ENCODE data around the gene CFAP141.
A peak's percentile ranks its signal among the peaks of the same experiment; 100 is the strongest.

CFAP141 gene

DNA sequence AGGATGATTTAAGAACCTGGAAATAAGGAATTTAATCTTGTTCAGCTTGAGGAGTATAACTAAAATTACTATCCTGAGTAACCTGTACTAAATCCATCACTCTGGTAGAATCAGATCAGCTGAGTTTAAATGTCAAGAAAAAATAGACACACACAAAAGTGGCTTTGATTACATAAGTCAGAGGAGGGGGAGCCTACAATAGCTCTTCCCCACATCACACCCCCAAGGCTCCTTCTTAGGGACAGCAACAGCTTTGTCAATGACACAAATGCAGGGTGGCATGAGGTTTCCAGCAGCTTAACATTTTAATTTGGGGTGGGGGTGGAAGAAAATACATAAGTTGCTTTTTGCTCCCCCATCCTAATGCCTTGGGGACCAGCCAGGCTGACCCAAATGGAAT lies 38.7 kb downstream of the CFAP141 start:
- H3K27me3 ChIP-seq (ENCODE audit: insufficient read depth, low read length) = no peaks in the 10 kb centered on the region
- no peak overlapping the region for H3K9ac ChIP-seq (ENCODE audit: low read depth, low read length)
- H3K9me3 ChIP-seq (ENCODE audit: insufficient read depth, low read depth, low read length) = no peaks in the 10 kb centered on the region
- H3K4me3 ChIP-seq (ENCODE audit: low read length) = no peak overlapping the region
- peaks cover 98% of the 10 kb centered on the region for H3K36me3 ChIP-seq (ENCODE audit: insufficient read depth, low read length)
- no peak overlapping the region for H3K27ac ChIP-seq (ENCODE audit: low read depth, low read length)
- H3K4me1 ChIP-seq (ENCODE audit: insufficient read depth, low read length) = no peaks in the 10 kb centered on the region

DNA sequence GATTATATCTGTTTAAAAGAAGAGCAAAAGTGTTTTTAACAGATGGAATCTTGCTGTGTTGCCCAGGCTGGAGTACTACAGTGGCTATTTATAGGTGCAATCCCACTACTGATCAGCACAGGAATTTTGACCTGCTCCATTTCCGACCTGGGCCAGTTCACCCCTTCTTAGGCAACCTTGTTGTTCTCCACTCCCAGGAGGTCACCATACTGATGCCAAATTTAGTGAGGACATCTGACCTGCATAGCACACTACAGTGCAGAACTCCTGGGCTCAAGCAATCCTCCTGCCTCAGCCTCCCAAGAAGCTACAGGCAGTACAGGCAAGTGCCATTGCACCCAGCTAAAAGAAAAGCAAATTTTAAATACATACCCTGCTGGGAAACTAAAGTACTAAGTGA lies 39.9 kb downstream of the CFAP141 start:
- no peak overlapping the region for H3K9ac ChIP-seq (ENCODE audit: low read depth, low read length)
- no peaks in the 10 kb centered on the region for H3K9me3 ChIP-seq (ENCODE audit: insufficient read depth, low read depth, low read length)
- no peak overlapping the region for H3K4me3 ChIP-seq (ENCODE audit: low read length)
- no peaks in the 10 kb centered on the region for H3K4me1 ChIP-seq (ENCODE audit: insufficient read depth, low read length)
- H3K27me3 ChIP-seq (ENCODE audit: insufficient read depth, low read length) = no peaks in the 10 kb centered on the region
- 95% methylated on average over 1 of the region's 1 CpG for WGBS
- H3K27ac ChIP-seq (ENCODE audit: low read depth, low read length) = no peak overlapping the region
- H3K36me3 ChIP-seq (ENCODE audit: insufficient read depth, low read length) = peaks cover 98% of the 10 kb centered on the region

DNA sequence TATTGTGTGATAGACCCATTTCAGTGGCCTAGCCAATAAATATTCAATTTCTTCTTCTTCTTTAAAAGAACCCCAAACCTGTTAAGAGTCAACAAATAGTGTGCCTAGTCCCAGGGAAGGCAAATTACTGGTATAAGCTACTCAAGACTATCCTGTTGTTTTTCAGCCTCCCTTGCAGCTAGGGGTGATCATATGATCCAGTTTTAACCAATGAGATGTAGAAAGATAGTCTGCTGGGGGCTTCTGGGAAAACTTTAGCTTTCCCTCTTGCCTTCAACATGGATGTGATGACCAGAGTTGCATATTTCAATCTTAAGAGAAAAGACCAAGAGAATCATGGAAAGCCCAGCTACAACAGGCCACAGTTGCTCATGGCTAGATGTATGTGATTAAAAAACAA lies 46.6 kb downstream of the CFAP141 start:
- peaks cover 3% of the 10 kb centered on the region; the same call in 1 of the 2 replicates for H3K9me3 ChIP-seq (ENCODE audit: insufficient read depth, low read depth, low read length)
- H3K27ac ChIP-seq (ENCODE audit: low read depth, low read length) = no peak overlapping the region
- H3K36me3 ChIP-seq (ENCODE audit: insufficient read depth, low read length) = peaks cover 93% of the 10 kb centered on the region
- H3K4me3 ChIP-seq (ENCODE audit: low read length) = no peak overlapping the region
- peaks cover 13% of the 10 kb centered on the region for H3K4me1 ChIP-seq (ENCODE audit: insufficient read depth, low read length)
- H3K27me3 ChIP-seq (ENCODE audit: insufficient read depth, low read length) = no peaks in the 10 kb centered on the region
- no peak overlapping the region for H3K9ac ChIP-seq (ENCODE audit: low read depth, low read length)

DNA sequence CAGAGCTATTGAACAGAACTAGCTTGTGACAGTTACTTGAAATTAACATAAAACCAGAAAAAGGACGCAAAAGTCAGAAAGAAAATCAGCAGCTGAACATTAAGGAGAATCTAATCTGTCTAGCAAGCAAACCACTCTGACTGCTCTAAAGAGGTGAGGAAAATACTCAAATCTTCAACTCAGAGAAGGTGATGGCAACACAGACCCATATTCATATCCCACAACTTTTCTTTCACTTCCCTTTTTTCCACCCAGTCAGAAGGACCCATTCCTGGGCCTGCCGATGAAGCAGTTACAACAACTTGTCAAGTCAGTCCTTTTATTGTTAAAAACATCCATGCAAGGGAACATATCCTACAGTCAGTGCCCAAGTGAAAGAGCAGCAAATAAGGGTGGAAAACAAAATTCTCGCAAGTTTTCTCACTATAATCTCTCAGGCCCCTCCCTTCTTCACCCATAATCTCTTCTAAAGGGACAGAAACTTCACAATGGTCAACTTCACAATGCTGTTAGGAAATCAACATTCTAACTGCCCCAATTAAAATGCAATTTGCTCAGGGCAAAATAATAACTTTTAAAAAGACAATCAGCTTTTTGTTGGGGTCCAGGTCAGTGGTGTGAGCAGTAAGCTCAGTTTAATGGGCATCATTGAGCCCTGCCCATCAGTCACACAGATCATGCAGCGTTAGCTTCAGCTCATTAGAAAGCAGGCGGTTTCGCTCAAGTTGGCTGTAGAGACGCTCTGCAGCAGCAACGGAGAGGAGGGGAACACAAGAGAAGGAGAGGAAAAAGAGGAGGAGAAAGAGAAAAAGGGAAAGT lies 47.6 kb downstream of the CFAP141 start:
- H3K27ac ChIP-seq (ENCODE audit: low read depth, low read length) = no peak overlapping the region
- no peaks in the 10 kb centered on the region for H3K27me3 ChIP-seq (ENCODE audit: insufficient read depth, low read length)
- H3K4me1 ChIP-seq (ENCODE audit: insufficient read depth, low read length) = peaks cover 15% of the 10 kb centered on the region
- H3K9me3 ChIP-seq (ENCODE audit: insufficient read depth, low read depth, low read length) = peaks cover 3% of the 10 kb centered on the region; the same call in 1 of the 2 replicates
- 90% methylated on average over 8 of the region's 8 CpGs for WGBS
- H3K4me3 ChIP-seq (ENCODE audit: low read length) = no peak overlapping the region
- no peak overlapping the region for H3K9ac ChIP-seq (ENCODE audit: low read depth, low read length)
- peaks cover 83% of the 10 kb centered on the region for H3K36me3 ChIP-seq (ENCODE audit: insufficient read depth, low read length)

DNA sequence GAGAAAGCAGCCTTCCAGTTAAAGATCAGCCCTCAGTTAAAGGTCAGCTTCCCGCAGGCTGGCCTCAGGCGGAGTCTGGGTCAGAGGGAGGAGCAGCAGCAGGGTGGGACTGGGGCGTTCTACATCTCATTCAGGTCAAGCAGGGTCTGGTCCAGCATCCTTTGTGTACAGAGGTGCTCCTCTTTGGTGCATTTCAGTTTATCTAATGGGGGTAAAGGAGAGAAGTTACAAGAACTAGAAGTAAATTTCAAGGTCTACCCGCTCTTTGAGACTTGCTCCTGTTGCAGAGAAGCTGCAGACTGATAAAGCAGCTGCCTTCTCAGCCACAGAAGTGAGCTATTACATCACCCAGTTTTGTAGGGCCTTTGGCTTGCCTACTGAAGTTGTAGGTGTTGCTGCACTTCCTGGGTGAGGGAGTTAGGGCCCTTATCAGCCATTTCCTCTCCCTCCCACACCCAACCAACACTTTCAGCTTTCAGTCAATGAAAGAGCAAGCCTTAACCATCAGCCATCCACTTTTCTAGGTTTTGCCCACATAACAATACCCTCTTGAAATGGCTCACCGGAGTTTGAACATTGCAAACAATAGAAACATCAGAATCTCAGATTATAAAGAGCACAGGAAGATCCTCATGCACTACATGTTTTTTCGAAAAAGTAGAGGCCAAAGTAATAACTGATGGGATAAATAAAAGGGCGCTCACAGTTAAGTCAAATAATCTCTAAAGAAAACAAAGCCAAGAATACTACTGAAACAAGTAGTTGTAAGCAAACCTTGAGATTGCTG lies 48.4 kb downstream of the CFAP141 start:
- no peak overlapping the region for H3K9ac ChIP-seq (ENCODE audit: low read depth, low read length)
- H3K27ac ChIP-seq (ENCODE audit: low read depth, low read length) = 0 out of 2 replicates have a peak overlapping the region, but pooled peaks have one; percentile 12
- peaks cover 75% of the 10 kb centered on the region for H3K36me3 ChIP-seq (ENCODE audit: insufficient read depth, low read length)
- no peak overlapping the region for H3K4me3 ChIP-seq (ENCODE audit: low read length)
- WGBS = 89% methylated on average over 6 of the region's 7 CpGs
- peaks cover 15% of the 10 kb centered on the region for H3K4me1 ChIP-seq (ENCODE audit: insufficient read depth, low read length)
- H3K9me3 ChIP-seq (ENCODE audit: insufficient read depth, low read depth, low read length) = peaks cover 3% of the 10 kb centered on the region; the same call in 1 of the 2 replicates
- no peaks in the 10 kb centered on the region for H3K27me3 ChIP-seq (ENCODE audit: insufficient read depth, low read length)

DNA sequence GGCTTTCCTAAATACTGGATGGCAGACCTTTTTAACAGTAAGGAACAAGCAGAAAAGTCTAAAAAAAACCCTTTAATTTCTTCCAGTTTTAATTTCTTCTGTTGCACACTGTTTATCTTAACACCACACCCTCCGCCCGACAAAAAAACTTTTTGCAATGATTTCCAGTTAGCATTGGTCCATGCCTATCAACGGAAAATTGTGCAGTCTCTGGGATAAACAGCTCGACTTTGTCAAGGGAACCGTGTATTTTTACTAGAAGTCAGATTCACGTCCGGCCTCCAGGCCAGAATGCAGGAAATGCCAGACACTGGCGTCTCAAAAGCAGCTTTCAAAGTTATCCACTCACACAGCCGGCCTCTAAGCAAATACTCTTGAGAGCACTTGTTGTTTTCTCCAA lies 50.9 kb downstream of the CFAP141 start:
- H3K9ac ChIP-seq (ENCODE audit: low read depth, low read length) = 0 out of 2 replicates have a peak overlapping the region, but pooled peaks have one; percentile 28
- WGBS = 89% methylated on average over 9 of the region's 9 CpGs
- H3K4me1 ChIP-seq (ENCODE audit: insufficient read depth, low read length) = peaks cover 15% of the 10 kb centered on the region
- H3K4me3 ChIP-seq (ENCODE audit: low read length) = no peak overlapping the region
- peaks cover 3% of the 10 kb centered on the region; the same call in 1 of the 2 replicates for H3K9me3 ChIP-seq (ENCODE audit: insufficient read depth, low read depth, low read length)
- peaks cover 51% of the 10 kb centered on the region for H3K36me3 ChIP-seq (ENCODE audit: insufficient read depth, low read length)
- peak overlapping the region; percentile 73 for H3K27ac ChIP-seq (ENCODE audit: low read depth, low read length)
- H3K27me3 ChIP-seq (ENCODE audit: insufficient read depth, low read length) = no peaks in the 10 kb centered on the region

DNA sequence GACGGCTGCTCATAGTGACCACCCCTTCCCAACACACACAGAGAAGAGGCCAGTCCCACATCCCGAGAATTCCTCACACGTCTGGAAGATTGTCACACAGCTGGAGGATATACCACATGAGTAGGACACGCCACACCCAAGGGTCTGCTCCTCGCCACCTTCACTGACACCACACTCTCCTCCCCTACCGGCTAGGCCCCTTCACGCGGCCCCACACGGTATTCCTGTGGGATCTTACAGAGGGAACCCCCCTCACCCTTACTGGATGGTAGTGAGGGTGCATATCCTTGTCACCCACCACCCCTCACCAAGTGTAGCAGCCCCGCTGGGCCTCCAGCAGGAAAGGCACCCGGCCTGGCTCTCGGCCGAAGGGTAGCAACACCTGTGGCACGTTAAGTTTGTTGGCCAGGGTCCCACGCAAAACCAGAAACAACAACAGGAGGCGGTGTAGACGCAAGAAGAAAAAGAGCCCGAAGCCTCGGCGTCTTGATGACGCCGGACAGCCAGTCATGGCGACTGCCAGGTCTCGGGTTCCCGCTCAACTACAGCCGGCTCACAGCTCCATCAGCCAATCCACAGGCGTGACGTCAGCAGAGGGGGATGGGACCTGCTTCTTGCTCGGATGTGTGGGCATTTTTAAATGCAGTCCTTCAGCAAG lies 51.5 kb downstream of the CFAP141 start, which contains the start of gene NUP210L:
Gene NUP210L, minus strand, starts transcription at position 540 of the 658 bp plus-strand sequence.
- Histone ChIP-seq H3K9me3 (ENCODE audit: insufficient read depth, low read depth, low read length) (peaks cover 3% of the 10 kb centered on the region; the same call in 1 of the 2 replicates), H3K9ac (ENCODE audit: low read depth, low read length) (peak within 1 kb of the TSS; percentile 28; the same call in 1 of the 2 replicates), H3K27ac (ENCODE audit: low read depth, low read length) (peak within 1 kb of the TSS; percentile 73), H3K4me1 (ENCODE audit: insufficient read depth, low read length) (peaks cover 15% of the 10 kb centered on the region), H3K4me3 (ENCODE audit: low read length) (peak within 1 kb of the TSS; percentile 37), H3K27me3 (ENCODE audit: insufficient read depth, low read length) (no peaks in the 10 kb centered on the region), H3K36me3 (ENCODE audit: insufficient read depth, low read length) (peaks cover 45% of the 10 kb centered on the region)
- WGBS = 85% methylated on average over 29 of the region's 29 CpGs

DNA sequence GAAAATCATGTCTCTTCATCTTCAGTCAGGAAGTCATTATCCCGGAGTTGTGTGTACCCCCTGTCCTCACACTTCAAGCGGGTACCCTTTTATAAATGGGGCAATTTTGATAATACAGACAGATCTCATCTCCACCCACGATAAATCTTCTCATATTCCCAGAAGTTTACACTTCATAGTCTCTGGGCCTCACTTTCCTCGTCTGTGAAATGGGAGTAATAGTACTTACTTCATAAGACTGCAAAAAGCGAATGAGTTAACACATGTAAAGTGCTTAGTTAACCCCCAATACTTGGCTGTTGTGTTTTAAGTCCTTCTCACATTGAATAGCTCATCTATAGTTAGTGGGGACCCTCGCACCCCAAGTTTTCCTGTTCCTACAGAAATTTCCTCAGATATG lies 52.1 kb downstream of the CFAP141 start:
- Histone ChIP-seq H3K9ac (ENCODE audit: low read depth, low read length) (no peak overlapping the region), H3K9me3 (ENCODE audit: insufficient read depth, low read depth, low read length) (no peaks in the 10 kb centered on the region), H3K4me3 (ENCODE audit: low read length) (no peak overlapping the region), H3K4me1 (ENCODE audit: insufficient read depth, low read length) (peaks cover 12% of the 10 kb centered on the region), H3K27ac (ENCODE audit: low read depth, low read length) (no peak overlapping the region; the same call in 1 of the 2 replicates), H3K27me3 (ENCODE audit: insufficient read depth, low read length) (no peaks in the 10 kb centered on the region), H3K36me3 (ENCODE audit: insufficient read depth, low read length) (peaks cover 39% of the 10 kb centered on the region)
- WGBS = 97% methylated on average over 6 of the region's 6 CpGs

DNA sequence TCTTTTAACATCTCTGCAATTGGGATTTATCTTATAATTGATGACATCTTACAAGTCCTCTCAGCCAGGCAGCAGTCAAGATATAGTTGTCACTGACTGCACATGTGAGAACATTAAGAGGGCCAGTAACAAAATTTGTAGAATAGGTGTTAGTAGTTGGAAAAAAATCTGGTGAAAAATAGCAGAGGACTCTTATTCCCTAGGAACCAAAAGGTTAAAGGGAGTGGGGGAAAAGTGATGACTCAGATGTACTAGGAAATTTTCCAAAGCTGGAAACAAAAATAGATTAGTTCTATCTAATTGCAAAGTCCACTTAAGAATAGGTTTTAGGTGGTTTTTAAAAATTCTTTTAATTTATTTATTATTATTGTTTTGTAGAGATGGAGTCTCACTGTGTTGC lies 54.8 kb downstream of the CFAP141 start:
- H3K36me3 ChIP-seq (ENCODE audit: insufficient read depth, low read length) = peaks cover 11% of the 10 kb centered on the region
- H3K9ac ChIP-seq (ENCODE audit: low read depth, low read length) = no peak overlapping the region
- no peak overlapping the region for H3K4me3 ChIP-seq (ENCODE audit: low read length)
- H3K27me3 ChIP-seq (ENCODE audit: insufficient read depth, low read length) = no peaks in the 10 kb centered on the region
- H3K27ac ChIP-seq (ENCODE audit: low read depth, low read length) = no peak overlapping the region
- peaks cover 10% of the 10 kb centered on the region for H3K4me1 ChIP-seq (ENCODE audit: insufficient read depth, low read length)
- H3K9me3 ChIP-seq (ENCODE audit: insufficient read depth, low read depth, low read length) = no peaks in the 10 kb centered on the region

All from HUES64 (cell line).